HG03469 (cell line): ENCODE data around the gene SLC25A39.

ENCODE experiments used
- ATAC-seq: cut with Tn5 transposase; IDR thresholded peaks from one replicate; pipeline ENCODE4 v1.9.1; 2021; ENCODE audit warnings: mild to moderate bottlenecking, moderate library complexity, moderate number of reproducible peaks; ENCODE audit not compliant: unreplicated experiment

SLC25A39 gene

GRCh38 chr17:44314869-44315661, 9.6 kb downstream of the SLC25A39 start:
- ATAC-seq, result no peak

GRCh38 chr17:44314524-44314868, 10.1 kb downstream of the SLC25A39 start:
- no peak for ATAC-seq

GRCh38 chr17:44314031-44314430, 10.6 kb downstream of the SLC25A39 start:
- no peak for ATAC-seq

GRCh38 chr17:44312396-44313104, 12.1 kb downstream of the SLC25A39 start:
- no peak for ATAC-seq

DNA sequence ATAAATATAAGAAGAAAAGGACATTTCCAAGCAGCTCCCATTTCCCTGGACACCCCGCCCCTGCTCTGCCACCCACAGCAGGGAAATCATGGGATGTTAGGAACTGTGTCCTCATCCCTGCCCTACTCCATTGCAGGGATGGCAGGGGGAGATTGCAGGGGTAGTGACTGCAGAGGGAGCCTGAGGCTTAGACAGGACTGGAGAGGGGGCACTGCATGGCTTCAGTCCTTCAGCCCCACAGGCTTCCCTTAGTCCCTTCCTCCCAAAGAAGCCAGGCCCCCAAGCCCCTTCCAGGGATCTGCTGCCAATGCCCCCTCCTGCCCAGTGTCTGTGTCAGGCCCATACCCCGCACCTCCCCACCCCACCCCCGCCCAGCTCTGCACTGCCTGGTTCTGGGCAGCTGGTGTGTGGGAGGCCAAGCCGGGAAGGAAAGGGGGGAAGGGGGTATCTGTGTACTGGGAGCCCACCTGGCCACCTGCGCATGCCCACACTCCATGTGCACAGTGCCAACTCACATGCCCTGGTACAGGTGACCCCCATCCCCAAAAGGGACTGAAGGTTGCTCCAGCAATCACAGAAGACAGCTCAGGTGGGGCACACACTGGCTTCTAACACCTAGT, 13.0 kb downstream of the SLC25A39 start:
- no peak for ATAC-seq

GRCh38 chr17:44310609-44311376, 13.8 kb downstream of the SLC25A39 start:
- ATAC-seq, result no peak

GRCh38 chr17:44310188-44310587, 14.4 kb downstream of the SLC25A39 start:
- ATAC-seq, result no peak

DNA sequence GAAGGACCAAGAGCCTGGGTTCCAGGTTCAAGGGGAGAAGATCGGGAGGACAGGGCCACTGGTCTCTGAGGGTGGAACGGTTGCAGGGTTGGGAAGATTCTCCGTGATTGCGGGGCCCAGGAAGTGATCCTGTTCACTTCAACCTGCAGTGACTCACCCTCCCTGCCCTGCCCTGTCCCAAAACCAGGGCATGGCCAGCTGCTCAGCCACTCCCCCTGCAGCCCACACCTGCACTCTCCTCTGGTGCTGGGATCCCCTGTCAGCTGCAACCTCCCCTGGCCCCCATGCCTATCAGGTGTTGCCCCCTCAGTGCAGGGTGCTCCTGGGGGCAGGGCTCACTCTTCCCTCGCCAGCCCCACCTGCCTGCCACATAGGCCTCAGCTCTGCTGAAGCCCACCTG, 15.2 kb downstream of the SLC25A39 start:
- ATAC-seq, result no peak

GRCh38 chr17:44308865-44309264, 15.8 kb downstream of the SLC25A39 start:
- ATAC-seq, result no peak

GRCh38 chr17:44308320-44308818, 16.3 kb downstream of the SLC25A39 start, which contains the start of gene RUNDC3A:
Gene RUNDC3A (plus strand): TSS chr17:44308601. CDS start chr17:44308833, 232 bp downstream.
- no peak for ATAC-seq

GRCh38 chr17:44307387-44308186, 17.0 kb downstream of the SLC25A39 start:
- ATAC-seq, result no peak

- ATAC-seq, result no peak
Measured at GRCh38 chr17:44304651-44305050, 20.0 kb downstream of the SLC25A39 start.

- ATAC-seq, result no peak
Measured at GRCh38 chr17:44297975-44298374, 26.6 kb downstream of the SLC25A39 start.

- no peak for ATAC-seq
Measured at GRCh38 chr17:44293509-44294226, 31.0 kb downstream of the SLC25A39 start.

- ATAC-seq, result no peak
Measured at GRCh38 chr17:44287651-44288050, 37.0 kb downstream of the SLC25A39 start.

DNA sequence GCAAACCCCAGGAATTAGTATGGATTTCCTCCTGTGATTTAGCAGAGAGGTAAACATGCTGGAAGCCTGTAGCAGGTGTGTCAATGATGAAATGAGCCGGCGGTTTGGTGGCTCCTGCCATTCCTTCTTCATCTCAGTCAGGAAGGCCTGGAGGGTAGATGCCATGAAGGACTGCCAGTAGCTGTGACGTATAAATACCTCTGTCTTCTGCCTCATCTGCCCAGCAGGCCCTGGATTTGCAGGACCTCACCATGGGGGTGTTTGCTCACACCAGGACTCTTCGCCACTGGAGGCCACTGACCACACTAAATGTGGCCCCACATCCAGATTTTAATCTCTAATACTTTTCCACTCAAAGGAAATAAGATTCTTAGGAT, 40.6 kb downstream of the SLC25A39 start:
- ATAC-seq, result no peak

- no peak for ATAC-seq
Measured at GRCh38 chr17:44283344-44284023, 41.1 kb downstream of the SLC25A39 start.

DNA sequence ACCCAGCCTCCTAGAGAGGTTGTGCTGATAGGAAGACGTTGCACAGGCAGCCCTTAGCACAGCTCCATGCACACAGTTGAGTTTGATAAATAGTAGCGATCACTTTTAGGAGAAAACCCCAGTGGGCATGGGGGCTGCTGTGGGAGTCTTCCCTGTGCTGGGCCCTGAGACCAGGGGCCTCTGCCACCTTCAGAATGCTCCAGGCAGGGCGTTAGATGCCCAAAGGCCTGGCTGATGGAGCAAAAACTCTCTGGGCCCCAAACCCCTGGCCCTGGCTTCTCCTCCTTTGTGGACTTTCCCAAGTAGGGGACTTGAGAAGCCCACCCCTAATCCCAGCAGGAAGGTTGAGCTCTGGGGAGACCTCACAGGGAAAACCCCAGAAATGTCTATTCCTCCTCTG, 42.4 kb downstream of the SLC25A39 start:
- no peak for ATAC-seq

DNA sequence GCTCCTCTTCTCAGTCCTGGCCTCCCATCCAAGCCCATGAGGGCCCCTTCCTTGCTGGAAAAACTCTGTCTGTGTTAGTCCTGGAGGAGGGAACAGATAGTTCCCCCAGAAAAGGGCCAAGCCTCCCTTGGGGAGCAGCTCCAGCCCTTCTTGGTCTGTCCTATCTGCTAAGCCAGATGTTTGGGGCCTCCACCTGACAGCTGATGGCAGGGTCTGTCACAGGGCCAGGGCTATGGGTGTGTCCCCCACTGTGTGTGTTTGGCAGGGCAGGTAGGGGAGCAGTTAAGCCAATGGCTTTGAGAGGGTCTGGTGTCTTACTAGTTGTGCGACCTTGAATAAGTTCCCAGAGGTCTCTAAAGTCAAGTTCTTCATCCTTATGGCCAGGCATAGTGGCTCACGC, 43.1 kb downstream of the SLC25A39 start:
- ATAC-seq, result no peak
